ENCODE results near the gene CYB561D1.
A peak's percentile ranks its signal among the peaks of the same experiment; 100 is the strongest.

CYB561D1 gene

DNA sequence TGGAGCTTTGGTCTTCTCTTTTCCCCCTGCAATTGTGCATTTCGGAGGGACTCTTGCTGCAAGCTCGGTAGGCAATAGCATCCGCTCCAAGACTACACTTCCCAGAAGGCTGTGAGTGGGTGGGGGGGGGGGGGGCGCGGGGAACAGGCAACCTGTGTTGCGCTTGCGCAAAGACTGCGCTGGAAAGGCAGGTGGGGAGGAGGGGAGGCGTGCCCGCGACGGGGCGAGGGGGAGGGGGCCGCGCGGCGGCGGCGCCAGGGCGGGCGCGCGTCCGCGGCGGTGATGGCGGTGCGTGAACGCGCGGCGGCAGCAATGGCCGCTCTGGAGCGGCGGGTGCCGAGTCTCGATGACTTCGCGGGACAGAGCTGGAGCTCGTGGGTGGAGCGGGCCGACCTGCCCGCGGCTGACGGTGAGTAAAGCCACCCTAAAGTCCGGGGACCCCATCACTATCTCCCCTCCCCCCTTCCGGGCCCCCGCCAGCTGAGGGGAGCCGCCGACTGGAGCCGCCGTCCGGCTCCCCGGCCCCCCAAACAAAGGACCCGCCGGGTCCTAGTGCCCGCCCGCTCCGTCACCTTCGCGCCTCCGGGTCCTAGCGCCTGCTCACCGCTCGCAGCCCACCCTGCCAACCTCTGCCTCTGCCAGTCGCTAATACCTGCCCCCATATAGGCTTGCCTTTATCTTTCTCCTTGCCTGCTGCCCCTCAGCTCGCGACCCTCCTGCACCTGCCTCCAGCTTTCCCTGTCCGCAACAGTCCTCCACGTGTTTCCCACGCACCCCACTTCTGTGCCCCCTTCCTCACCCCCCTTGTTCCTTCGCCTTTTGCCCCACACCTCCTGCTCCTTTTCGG is 10.0 kb upstream of the CYB561D1 start, which contains the start of gene ATXN7L2 (continued):
- peak; percentile 73 for TF ChIP-seq ZNF146 (tag by site-specific recombination; IDR thresholded peaks at IDR 0.05)
- peak; percentile 72; the same call in 1 of the 2 replicates for TF ChIP-seq ZBTB20 (tag by site-specific recombination; IDR thresholded peaks at IDR 0.05)
- TF ChIP-seq, protein P1, sequence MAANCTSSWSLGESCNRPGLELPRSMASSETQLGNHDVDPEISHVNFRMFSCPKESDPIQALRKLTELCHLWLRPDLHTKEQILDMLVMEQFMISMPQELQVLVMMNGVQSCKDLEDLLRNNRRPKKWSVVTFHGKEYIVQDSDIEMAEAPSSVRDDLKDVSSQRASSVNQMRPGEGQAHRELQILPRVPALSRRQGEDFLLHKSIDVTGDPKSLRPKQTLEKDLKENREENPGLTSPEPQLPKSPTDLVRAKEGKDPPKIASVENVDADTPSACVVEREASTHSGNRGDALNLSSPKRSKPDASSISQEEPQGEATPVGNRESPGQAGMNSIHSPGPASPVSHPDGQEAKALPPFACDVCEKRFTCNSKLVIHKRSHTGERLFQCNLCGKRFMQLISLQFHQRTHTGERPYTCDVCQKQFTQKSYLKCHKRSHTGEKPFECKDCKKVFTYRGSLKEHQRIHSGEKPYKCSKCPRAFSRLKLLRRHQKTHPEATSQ (tag by site-specific recombination; IDR thresholded peaks at IDR 0.05): peak; percentile 92
- no peak for TF ChIP-seq ZNF366 (tag by site-specific recombination; conservative IDR thresholded peaks at IDR 0.05)
- TF ChIP-seq, protein P2, sequence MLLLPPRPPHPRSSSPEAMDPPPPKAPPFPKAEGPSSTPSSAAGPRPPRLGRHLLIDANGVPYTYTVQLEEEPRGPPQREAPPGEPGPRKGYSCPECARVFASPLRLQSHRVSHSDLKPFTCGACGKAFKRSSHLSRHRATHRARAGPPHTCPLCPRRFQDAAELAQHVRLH (tag by site-specific recombination; IDR thresholded peaks at IDR 0.05): peak; percentile 94
- no peak for TF ChIP-seq ZNF169 (tag by site-specific recombination; IDR thresholded peaks at IDR 0.05)
- TF ChIP-seq, protein P3, sequence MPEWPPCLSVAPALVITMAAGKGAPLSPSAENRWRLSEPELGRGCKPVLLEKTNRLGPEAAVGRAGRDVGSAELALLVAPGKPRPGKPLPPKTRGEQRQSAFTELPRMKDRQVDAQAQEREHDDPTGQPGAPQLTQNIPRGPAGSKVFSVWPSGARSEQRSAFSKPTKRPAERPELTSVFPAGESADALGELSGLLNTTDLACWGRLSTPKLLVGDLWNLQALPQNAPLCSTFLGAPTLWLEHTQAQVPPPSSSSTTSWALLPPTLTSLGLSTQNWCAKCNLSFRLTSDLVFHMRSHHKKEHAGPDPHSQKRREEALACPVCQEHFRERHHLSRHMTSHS (tag by site-specific recombination; IDR thresholded peaks at IDR 0.05): 0 out of 2 replicates have a peak, but pooled peaks have one; percentile 45

DNA sequence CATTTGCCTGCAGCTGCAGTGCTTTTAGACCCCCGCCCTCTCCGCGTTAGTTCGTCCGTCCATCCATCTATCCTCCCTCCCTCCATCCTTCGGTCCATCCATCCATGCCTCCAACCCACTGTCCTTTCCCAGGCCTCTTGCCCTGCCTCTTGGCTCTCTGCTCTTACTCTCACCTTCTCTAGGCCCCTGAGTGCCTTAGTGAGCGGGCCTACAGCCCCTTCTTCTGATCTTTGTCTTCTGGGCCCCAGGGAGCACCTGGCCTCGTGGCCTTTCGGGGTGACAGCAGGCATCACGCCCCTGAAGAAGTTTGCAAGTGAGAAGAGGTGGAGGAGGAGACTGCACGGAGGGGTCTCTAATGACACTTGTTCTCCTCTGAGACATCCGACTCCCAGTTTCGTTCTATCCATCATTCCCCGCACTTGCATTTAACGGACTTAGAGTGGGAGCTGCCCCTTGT is 9.3 kb upstream of the CYB561D1 start:
- TF ChIP-seq ZNF341 (tag by site-specific recombination; IDR thresholded peaks at IDR 0.05; ENCODE audit: low read depth): peak; percentile 91
- 0 out of 2 replicates have a peak, but pooled peaks have one; percentile 2 for TF ChIP-seq ZNF76 (tag by site-specific recombination; IDR thresholded peaks at IDR 0.05; ENCODE audit: borderline replicate concordance, low read depth)
- TF ChIP-seq, protein P4, sequence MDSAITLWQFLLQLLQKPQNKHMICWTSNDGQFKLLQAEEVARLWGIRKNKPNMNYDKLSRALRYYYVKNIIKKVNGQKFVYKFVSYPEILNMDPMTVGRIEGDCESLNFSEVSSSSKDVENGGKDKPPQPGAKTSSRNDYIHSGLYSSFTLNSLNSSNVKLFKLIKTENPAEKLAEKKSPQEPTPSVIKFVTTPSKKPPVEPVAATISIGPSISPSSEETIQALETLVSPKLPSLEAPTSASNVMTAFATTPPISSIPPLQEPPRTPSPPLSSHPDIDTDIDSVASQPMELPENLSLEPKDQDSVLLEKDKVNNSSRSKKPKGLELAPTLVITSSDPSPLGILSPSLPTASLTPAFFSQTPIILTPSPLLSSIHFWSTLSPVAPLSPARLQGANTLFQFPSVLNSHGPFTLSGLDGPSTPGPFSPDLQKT (IDR thresholded peaks at IDR 0.05; ENCODE audit: borderline replicate concordance, low read depth, low read length): no peak
- TF ChIP-seq ZBTB17 (tag by site-specific recombination; IDR thresholded peaks at IDR 0.05): peak; percentile 84; the same call in 1 of the 2 replicates
- TF ChIP-seq ZIC2 (tag by site-specific recombination; IDR thresholded peaks at IDR 0.05): no peak
- TF ChIP-seq ZNF335 (tag by site-specific recombination; conservative IDR thresholded peaks at IDR 0.05): peak; percentile 66; the same call in 1 of the 2 replicates
- TF ChIP-seq, protein P5, sequence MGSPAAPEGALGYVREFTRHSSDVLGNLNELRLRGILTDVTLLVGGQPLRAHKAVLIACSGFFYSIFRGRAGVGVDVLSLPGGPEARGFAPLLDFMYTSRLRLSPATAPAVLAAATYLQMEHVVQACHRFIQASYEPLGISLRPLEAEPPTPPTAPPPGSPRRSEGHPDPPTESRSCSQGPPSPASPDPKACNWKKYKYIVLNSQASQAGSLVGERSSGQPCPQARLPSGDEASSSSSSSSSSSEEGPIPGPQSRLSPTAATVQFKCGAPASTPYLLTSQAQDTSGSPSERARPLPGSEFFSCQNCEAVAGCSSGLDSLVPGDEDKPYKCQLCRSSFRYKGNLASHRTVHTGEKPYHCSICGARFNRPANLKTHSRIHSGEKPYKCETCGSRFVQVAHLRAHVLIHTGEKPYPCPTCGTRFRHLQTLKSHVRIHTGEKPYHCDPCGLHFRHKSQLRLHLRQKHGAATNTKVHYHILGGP (tag by site-specific recombination; IDR thresholded peaks at IDR 0.05): no peak
- peak; percentile 99 for TF ChIP-seq ZNF366 (tag by site-specific recombination; conservative IDR thresholded peaks at IDR 0.05)
- no peak for TF ChIP-seq ZNF2 (tag by site-specific recombination; IDR thresholded peaks at IDR 0.05)
- no peak for TF ChIP-seq ZNF23 (tag by site-specific recombination; IDR thresholded peaks at IDR 0.05; ENCODE audit: borderline replicate concordance)
- peak; percentile 1; the same call in 1 of the 2 replicates for TF ChIP-seq ZFHX2 (tag by site-specific recombination; conservative IDR thresholded peaks at IDR 0.05)
- TF ChIP-seq ZNF394 (tag by site-specific recombination; IDR thresholded peaks at IDR 0.05; ENCODE audit: borderline replicate concordance): no peak
- Histone ChIP-seq H3K9me3 (ENCODE audit: control insufficient read depth, insufficient read depth, low read depth, low read length) (no peaks in the 10 kb centered on the region), H3K4me3 (ENCODE audit: low read depth, low read length) (peak overlapping the region; percentile 60), H3K27ac (ENCODE audit: extremely low read depth, low read depth, low read length) (no peak overlapping the region; the same call in 1 of the 2 replicates), H3K4me1 (ENCODE audit: control insufficient read depth, insufficient read depth, low read length) (no peaks in the 10 kb centered on the region), H3K36me3 (ENCODE audit: control insufficient read depth in 2 of 2, insufficient read depth in 1 of 2, low read length in 2 of 2) (peaks cover 0 to 32% of the 10 kb centered on the region in 2 experiments; a peak in 1 of 3 replicates)
- ChIA-PET CTCF (interaction anchor here (0.6 to 36.3 kb wide), 7 partner anchors 8 to 372 kb away, joined by 3 to 1152 read pairs (median 6); partner anchors contain the start of genes CYB561D1 and GPR61), POLR2A (interaction anchor here (1.2 to 1.6 kb wide), 5 partner anchors 15 to 84 kb away, joined by 3 to 5 read pairs (median 4); partner anchors contain the start of gene PSMA5)

Measured in HEK293 (cell line).